Right lobe of liver (tissue), 4 donors: ENCODE results near the gene MCM8.

Experiments
- CTCF ChIP-seq, 4 donors: fragments of 200-600 bp in 3 of 4; fragments of 450-650 bp in 1 of 4; IDR thresholded peaks; one replicate each; pipeline versions ENCODE4 v1.5.1 to v1.8.0; 2016 to 2022; ENCODE audit warnings: antibody characterized with exemption in 4 of 4, mild to moderate bottlenecking in 2 of 4
- POLR2A ChIP-seq: fragments of 450-650 bp; IDR thresholded peaks from one replicate; pipeline ENCODE4 v1.6.1; 2017; ENCODE audit warnings: antibody characterized with exemption, mild to moderate bottlenecking
- donor health status: DM: no; HTN: no; CAD: no.
- donor health status: DM: no; HTN: no; CAD: no.
- donor health status: DM: no; HTN: yes; CAD: no.

DNA sequence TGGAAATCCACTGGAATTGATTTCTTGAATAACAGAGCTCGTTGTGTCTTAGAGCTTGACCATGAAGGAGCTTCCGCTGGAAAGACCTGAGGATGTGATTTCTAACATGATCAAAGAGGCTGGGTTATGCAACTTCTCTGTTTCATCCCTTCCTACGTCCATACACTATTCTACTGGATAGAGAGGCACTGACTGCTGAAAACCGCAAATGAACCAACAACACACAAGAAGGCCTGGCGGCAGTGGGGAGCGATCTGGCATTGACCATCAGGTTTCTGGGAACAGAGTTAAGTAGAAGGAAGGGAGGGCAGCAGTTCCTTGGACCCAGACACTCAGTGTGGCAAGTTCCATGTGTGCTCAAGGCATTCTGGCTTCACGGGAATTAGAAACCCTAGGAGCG, 90.1 kb downstream of the MCM8 start:
- no peak for TF ChIP-seq CTCF (IDR thresholded peaks at IDR 0.05)
- TF ChIP-seq POLR2A: no peak
